Neural cell (in vitro differentiated cells): ENCODE measurements around the gene MYLK.

Source experiments
- EZH2 ChIP-seq: fragments of 200-600, 300-800 bp; shearing (Covaris generic), sonication (generic); IDR thresholded peaks from 2 replicates; pipeline ENCODE4 v1.6.1; 2014; ENCODE audit warnings: antibody characterized with exemption, low read length, borderline replicate concordance, mild to moderate bottlenecking; ENCODE audit not compliant: insufficient read depth, poor library complexity, severe bottlenecking
- RAD21 ChIP-seq: fragments of 450-650 bp; conservative IDR thresholded peaks from 2 replicates; pipeline ENCODE4 v1.6.1; 2014; ENCODE audit warnings: antibody characterized with exemption, mild to moderate bottlenecking, moderate library complexity
- SMC3 ChIP-seq: fragments of 450-650 bp; conservative IDR thresholded peaks from 2 replicates; pipeline ENCODE4 v1.6.1; 2014; ENCODE audit warnings: antibody characterized with exemption, mild to moderate bottlenecking, moderate library complexity; ENCODE audit not compliant: poor library complexity
- TAF1 ChIP-seq: IDR thresholded peaks from 2 replicates; pipeline ENCODE4 v1.6.1; 2012; ENCODE audit warnings: low read depth
- TF ChIP-seq, protein P1 (sequence below): fragments of 450-650 bp; IDR thresholded peaks from 2 replicates; pipeline ENCODE4 v1.5.1; 2014; ENCODE audit warnings: antibody characterized with exemption, mild to moderate bottlenecking, moderate library complexity; ENCODE audit not compliant: poor library complexity, severe bottlenecking

DNA sequence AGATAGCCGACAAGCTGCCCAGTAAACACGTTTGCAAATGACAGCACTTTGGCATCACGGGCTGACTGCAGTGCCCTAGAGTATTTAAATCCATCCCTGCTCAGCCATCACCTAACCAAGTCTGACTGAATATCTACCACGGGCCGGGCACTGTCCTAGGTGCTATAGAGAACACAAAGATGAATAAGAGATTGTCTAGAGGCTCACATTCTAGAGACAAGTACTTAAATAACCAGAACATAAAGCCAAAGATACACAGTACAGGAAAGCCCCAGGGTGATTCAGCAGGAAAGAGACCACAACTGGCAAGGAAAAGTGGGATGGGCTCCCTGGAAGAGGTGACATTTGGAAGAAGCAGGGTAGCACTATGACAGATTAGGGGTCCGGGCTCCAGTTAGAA lies 103.5 kb downstream of the MYLK start:
- no peak for TF ChIP-seq TAF1
- TF ChIP-seq, protein P1, sequence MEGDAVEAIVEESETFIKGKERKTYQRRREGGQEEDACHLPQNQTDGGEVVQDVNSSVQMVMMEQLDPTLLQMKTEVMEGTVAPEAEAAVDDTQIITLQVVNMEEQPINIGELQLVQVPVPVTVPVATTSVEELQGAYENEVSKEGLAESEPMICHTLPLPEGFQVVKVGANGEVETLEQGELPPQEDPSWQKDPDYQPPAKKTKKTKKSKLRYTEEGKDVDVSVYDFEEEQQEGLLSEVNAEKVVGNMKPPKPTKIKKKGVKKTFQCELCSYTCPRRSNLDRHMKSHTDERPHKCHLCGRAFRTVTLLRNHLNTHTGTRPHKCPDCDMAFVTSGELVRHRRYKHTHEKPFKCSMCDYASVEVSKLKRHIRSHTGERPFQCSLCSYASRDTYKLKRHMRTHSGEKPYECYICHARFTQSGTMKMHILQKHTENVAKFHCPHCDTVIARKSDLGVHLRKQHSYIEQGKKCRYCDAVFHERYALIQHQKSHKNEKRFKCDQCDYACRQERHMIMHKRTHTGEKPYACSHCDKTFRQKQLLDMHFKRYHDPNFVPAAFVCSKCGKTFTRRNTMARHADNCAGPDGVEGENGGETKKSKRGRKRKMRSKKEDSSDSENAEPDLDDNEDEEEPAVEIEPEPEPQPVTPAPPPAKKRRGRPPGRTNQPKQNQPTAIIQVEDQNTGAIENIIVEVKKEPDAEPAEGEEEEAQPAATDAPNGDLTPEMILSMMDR: no peak
- no peak for TF ChIP-seq EZH2
- TF ChIP-seq SMC3: no peak
- no peak for TF ChIP-seq RAD21
